Fibroblast of lung (primary cell): ENCODE results near the gene RNF224. TPM values are rescaled to one million over a fixed set of nuclear protein-coding genes. Genes with fewer than 3 reads are reported as not detected.

Source experiments
- DNase-seq, 2 donors: peaks; one replicate each; pipeline versions ENCODE4 v3.0.0 to v3.0.0-alpha.2; 2010; ENCODE audit warnings: low read depth in 2 of 2
- H2AFZ ChIP-seq: 2 replicates; pipeline ENCODE4 v1.5.1; 2012; ENCODE audit warnings: low read length, control low read depth, inconsistent platforms
- H3K27ac ChIP-seq: 2 replicates; pipeline ENCODE4 v1.5.1; 2011; ENCODE audit warnings: low read length, control low read depth; ENCODE audit not compliant: insufficient read depth
- H3K27me3 ChIP-seq: 2 replicates; pipeline ENCODE4 v1.5.1; 2011; ENCODE audit warnings: mild to moderate bottlenecking, low read length; ENCODE audit not compliant: control insufficient read depth, insufficient read depth
- H3K36me3 ChIP-seq: 2 replicates; pipeline ENCODE4 v1.5.1; 2011; ENCODE audit warnings: low read length; ENCODE audit not compliant: control insufficient read depth, insufficient read depth
- H3K4me1 ChIP-seq: 2 replicates; pipeline ENCODE4 v1.5.1; 2011; ENCODE audit warnings: low read length; ENCODE audit not compliant: control insufficient read depth, insufficient read depth; ENCODE audit errors: extremely low read depth
- H3K4me2 ChIP-seq: 2 replicates; pipeline ENCODE4 v1.5.1; 2011; ENCODE audit warnings: low read length, control low read depth; ENCODE audit not compliant: insufficient read depth; ENCODE audit errors: extremely low read depth
- H3K4me3 ChIP-seq, 4 experiments: fragments of 200-600 bp in 1 of 4; sonication (generic) in 1 of 4; replicated peaks in 1 of 4; 2 replicates each; pipeline ENCODE4 v1.5.1; 2011 to 2016; ENCODE audit warnings: low read length in 4 of 4, low read depth in 3 of 4, mild to moderate bottlenecking in 3 of 4, control low read depth in 2 of 4, inconsistent platforms in 1 of 4, mixed read lengths in 1 of 4; ENCODE audit not compliant: insufficient read depth in 1 of 4; ENCODE audit errors: control extremely low read depth in 1 of 4
- H3K79me2 ChIP-seq: 2 replicates; pipeline ENCODE4 v1.5.1; 2012; ENCODE audit warnings: mild to moderate bottlenecking, low read length, inconsistent platforms; ENCODE audit not compliant: control insufficient read depth, insufficient read depth
- H3K9ac ChIP-seq: 2 replicates; pipeline ENCODE4 v1.5.1; 2011; ENCODE audit warnings: mild to moderate bottlenecking, low read length, control low read depth; ENCODE audit not compliant: insufficient read depth
- H3K9me3 ChIP-seq: 2 replicates; pipeline ENCODE4 v1.5.1; 2012; ENCODE audit warnings: low read depth, low read length; ENCODE audit not compliant: control insufficient read depth, insufficient read depth
- H4K20me1 ChIP-seq: 2 replicates; pipeline ENCODE4 v1.5.1; 2011; ENCODE audit warnings: low read length; ENCODE audit not compliant: control insufficient read depth, insufficient read depth; ENCODE audit errors: extremely low read depth
- EZH2 ChIP-seq: IDR thresholded peaks from 2 replicates; pipeline ENCODE4 v1.5.1; 2012; ENCODE audit warnings: low read length, control low read depth, mild to moderate bottlenecking; ENCODE audit errors: missing control alignments
- polyA plus RNA-seq, 2 donors: library from polyadenylated mRNA; depleted of rRNA in 1 of 2; stranded (reverse) in 1 of 2; unstranded in 1 of 2; fragments of >200 nt; gene quantifications; 2 replicates each; pipeline ENCODE4 v1.2.1, GENCODE V29; 2011 to 2012; ENCODE audit warnings: missing spikeins in 1 of 2
- total RNA-seq: library from RNA; depleted of rRNA; stranded (reverse); fragments of >200 nt; gene quantifications from 2 replicates; pipeline ENCODE4 v1.2.1, GENCODE V29; 2014
- TF ChIP-seq, protein P1 (sequence below), 2 donors: IDR thresholded peaks in 1 of 2; conservative IDR thresholded peaks in 1 of 2; 1 replicate in 1 of 2; 2 replicates in 1 of 2; pipeline ENCODE4 v1.5.1; 2011 to 2012; ENCODE audit warnings: low read length in 2 of 2, control low read depth in 1 of 2, inconsistent platforms in 1 of 2, low read depth in 1 of 2, mild to moderate bottlenecking in 1 of 2

RNF224 gene
- total and polyA plus RNA-seq, 2 donors (not counting 1 experiment from before 2014, with no cell fraction given): under 0.01 TPM; not detected in 1

- Histone ChIP-seq H4K20me1 (no peaks in the 10 kb centered on the region), H3K27me3 (no peaks in the 10 kb centered on the region), H3K36me3 (peaks cover 11% of the 10 kb centered on the region), H3K9ac (no peak overlapping the region), H3K4me2 (no peak overlapping the region), H3K27ac (no peak overlapping the region), H3K4me1 (peaks cover 4% of the 10 kb centered on the region), H3K4me3 (no peak overlapping the region), H3K9me3 (no peaks in the 10 kb centered on the region), H3K79me2 (peaks cover 16% of the 10 kb centered on the region), H2AFZ (no peak overlapping the region)
- no peak for DNase-seq
- TF ChIP-seq, protein P1, sequence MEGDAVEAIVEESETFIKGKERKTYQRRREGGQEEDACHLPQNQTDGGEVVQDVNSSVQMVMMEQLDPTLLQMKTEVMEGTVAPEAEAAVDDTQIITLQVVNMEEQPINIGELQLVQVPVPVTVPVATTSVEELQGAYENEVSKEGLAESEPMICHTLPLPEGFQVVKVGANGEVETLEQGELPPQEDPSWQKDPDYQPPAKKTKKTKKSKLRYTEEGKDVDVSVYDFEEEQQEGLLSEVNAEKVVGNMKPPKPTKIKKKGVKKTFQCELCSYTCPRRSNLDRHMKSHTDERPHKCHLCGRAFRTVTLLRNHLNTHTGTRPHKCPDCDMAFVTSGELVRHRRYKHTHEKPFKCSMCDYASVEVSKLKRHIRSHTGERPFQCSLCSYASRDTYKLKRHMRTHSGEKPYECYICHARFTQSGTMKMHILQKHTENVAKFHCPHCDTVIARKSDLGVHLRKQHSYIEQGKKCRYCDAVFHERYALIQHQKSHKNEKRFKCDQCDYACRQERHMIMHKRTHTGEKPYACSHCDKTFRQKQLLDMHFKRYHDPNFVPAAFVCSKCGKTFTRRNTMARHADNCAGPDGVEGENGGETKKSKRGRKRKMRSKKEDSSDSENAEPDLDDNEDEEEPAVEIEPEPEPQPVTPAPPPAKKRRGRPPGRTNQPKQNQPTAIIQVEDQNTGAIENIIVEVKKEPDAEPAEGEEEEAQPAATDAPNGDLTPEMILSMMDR (conservative IDR thresholded peaks at IDR 0.05 in 1 of 2, IDR thresholded peaks at IDR 0.05 in 1 of 2; ENCODE audit: low read depth in 1 of 2, low read length in 2 of 2): no peak
Measured at GRCh38 chr9:137247135-137247915, 20.0 kb downstream of the RNF224 start.

- TF ChIP-seq, protein P1 (conservative IDR thresholded peaks at IDR 0.05 in 1 of 2, IDR thresholded peaks at IDR 0.05 in 1 of 2; ENCODE audit: low read depth in 1 of 2, low read length in 2 of 2): no peak
- TF ChIP-seq EZH2: no peak
- H3K9ac ChIP-seq: no peak overlapping the region
- no peak overlapping the region for H3K27ac ChIP-seq
- no peaks in the 10 kb centered on the region for H3K9me3 ChIP-seq
- no peak overlapping the region for H2AFZ ChIP-seq
- no peak overlapping the region for H3K4me3 ChIP-seq
- no peak for DNase-seq
- peaks cover under 1% of the 10 kb centered on the region for H3K4me1 ChIP-seq
- no peaks in the 10 kb centered on the region for H3K27me3 ChIP-seq
- H3K36me3 ChIP-seq: peaks cover 6% of the 10 kb centered on the region
- no peak overlapping the region for H3K4me2 ChIP-seq
- H3K79me2 ChIP-seq: peaks cover 11% of the 10 kb centered on the region
- no peaks in the 10 kb centered on the region for H4K20me1 ChIP-seq
Measured at GRCh38 chr9:137247916-137248175, 20.5 kb downstream of the RNF224 start.

DNA sequence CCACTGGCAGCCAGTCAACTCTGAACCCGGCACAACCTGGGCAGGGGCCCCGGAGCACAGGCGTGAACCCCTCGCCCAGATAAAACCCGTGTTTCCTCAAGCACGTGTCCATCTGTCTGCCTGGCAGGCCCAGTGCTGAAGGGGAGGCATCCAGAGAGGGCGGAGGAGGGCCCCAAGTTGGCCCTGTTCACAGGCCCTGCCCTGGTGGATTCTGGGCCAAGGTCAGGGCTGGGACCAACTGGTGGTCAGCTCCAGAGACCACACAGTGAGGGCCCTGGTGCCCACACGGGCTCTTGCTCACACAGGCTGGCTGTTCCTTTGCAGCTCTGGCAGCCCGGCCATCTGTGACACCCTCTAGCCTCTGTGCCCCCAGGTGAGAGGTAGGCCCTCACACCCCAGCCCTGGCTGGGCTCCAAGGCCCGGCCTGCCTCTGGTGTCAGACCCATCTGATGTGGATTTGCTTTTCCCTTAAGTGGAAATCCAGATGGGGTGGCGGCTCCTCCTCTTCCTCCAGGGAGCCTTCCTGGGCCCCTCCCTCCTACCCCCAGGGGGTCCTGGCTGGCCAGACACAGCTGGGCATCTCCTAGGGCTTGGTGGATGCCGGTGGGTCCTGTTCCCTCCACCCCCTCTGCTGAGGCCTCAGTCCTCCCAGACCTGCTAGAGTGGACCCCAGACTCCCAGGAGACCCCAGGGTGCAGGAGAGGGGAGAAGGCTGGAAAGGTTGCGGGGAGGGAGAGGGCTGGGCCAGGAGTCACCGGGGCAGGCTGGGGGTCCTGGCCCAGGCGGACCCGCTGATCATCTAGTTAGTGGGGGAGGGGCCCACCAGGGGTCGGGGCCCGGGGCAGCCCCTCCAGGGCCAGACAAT is 23.3 kb downstream of the RNF224 start:
- TF ChIP-seq EZH2: no peak
- TF ChIP-seq, protein P1 (conservative IDR thresholded peaks at IDR 0.05 in 1 of 2, IDR thresholded peaks at IDR 0.05 in 1 of 2; ENCODE audit: low read depth in 1 of 2, low read length in 2 of 2): no peak
- H3K9me3 ChIP-seq: no peaks in the 10 kb centered on the region
- no peak for DNase-seq

More for the DNA sequence above, 23.3 kb downstream of the RNF224 start:
- Histone ChIP-seq H3K4me3 (no peak overlapping the region), H3K36me3 (no peaks in the 10 kb centered on the region), H3K79me2 (peaks cover 3% of the 10 kb centered on the region), H3K27me3 (no peaks in the 10 kb centered on the region), H2AFZ (no peak overlapping the region), H3K4me2 (no peak overlapping the region), H3K4me1 (no peaks in the 10 kb centered on the region), H3K27ac (no peak overlapping the region), H3K9ac (no peak overlapping the region), H4K20me1 (no peaks in the 10 kb centered on the region)
